Panc1 (cell line): ENCODE data around the gene DIABLO. TPM values are rescaled to one million over a fixed set of nuclear protein-coding genes. Genes with fewer than 3 reads are reported as not detected.
A peak's percentile ranks its signal among the peaks of the same experiment; 100 is the strongest.

ENCODE experiments used
- ATAC-seq: fragments of 200-7000 bp; cut with Tn5 transposase; 2 replicates; pipeline ENCODE4 v1.9.1; 2020; ENCODE audit warnings: mild to moderate bottlenecking, moderate library complexity
- BruUV-seq: library from RNA; stranded (reverse); fragments of 400-500 nt; replicated peaks from 2 replicates; lab custom pipeline; 2021; lab: Mats Ljungman, UMichigan
- CTCF ChIA-PET: fragments of 300-600 bp; sonication (Branson Sonifier 250); formaldehyde crosslinking; loops from one replicate; lab custom pipeline; 2022; ENCODE audit warnings: antibody characterized with exemption; lab: Charles Lee
- POLR2A ChIA-PET: fragments of 300-600 bp; sonication (Branson Sonifier 250); formaldehyde crosslinking; loops from one replicate; lab custom pipeline; 2022; ENCODE audit warnings: antibody characterized with exemption; lab: Charles Lee
- DNase-seq: peaks from one replicate; pipeline ENCODE4 v3.0.0-alpha.2; 2010; ENCODE audit warnings: low read depth, low spot score
- H3K27ac ChIP-seq: 2 replicates; pipeline ENCODE4 v1.5.1; 2011; ENCODE audit warnings: mild to moderate bottlenecking, low read length, inconsistent platforms
- H3K27me3 ChIP-seq: fragments of 200-500 bp; sonication (Bioruptor generic); 2 replicates; pipeline ENCODE4 v1.6.0; 2014; ENCODE audit warnings: low read length, inconsistent platforms; ENCODE audit not compliant: control insufficient read depth, insufficient read depth
- H3K36me3 ChIP-seq: fragments of 200-500 bp; sonication (Bioruptor generic); 2 replicates; pipeline ENCODE4 v1.5.1; 2014; ENCODE audit warnings: inconsistent platforms, mild to moderate bottlenecking, low read length, moderate library complexity; ENCODE audit not compliant: control insufficient read depth, insufficient read depth
- H3K4me1 ChIP-seq: 2 replicates; pipeline ENCODE4 v1.5.1; 2011; ENCODE audit warnings: inconsistent platforms, mild to moderate bottlenecking, low read length, moderate library complexity; ENCODE audit not compliant: control insufficient read depth, insufficient read depth
- H3K4me3 ChIP-seq, 2 experiments: 2 replicates each; pipeline ENCODE4 v1.5.1; 2011 to 2012; ENCODE audit warnings: low read depth in 2 of 2, low read length in 2 of 2, mild to moderate bottlenecking in 2 of 2, inconsistent platforms in 1 of 2, moderate library complexity in 1 of 2
- H3K9me3 ChIP-seq: fragments of 200-500 bp; sonication (Bioruptor generic); 2 replicates; pipeline ENCODE4 v1.5.1; 2014; ENCODE audit warnings: low read depth, mild to moderate bottlenecking, inconsistent platforms, low read length, moderate library complexity; ENCODE audit not compliant: control insufficient read depth, insufficient read depth
- CTCF ChIP-seq: fragments of 450-650 bp; IDR thresholded peaks from 2 replicates; pipeline ENCODE4 v1.5.1; 2017; ENCODE audit warnings: mild to moderate bottlenecking
- POLR2AphosphoS5 ChIP-seq: IDR thresholded peaks from 2 replicates; pipeline ENCODE4 v1.6.1; 2012; ENCODE audit warnings: mild to moderate bottlenecking, low read depth, low read length, moderate library complexity
- REST ChIP-seq, 2 experiments: IDR thresholded peaks; 2 replicates each; pipeline ENCODE4 v1.6.1; 2011 to 2012; ENCODE audit warnings: low read depth in 2 of 2, control low read depth in 1 of 2, low read length in 1 of 2, mild to moderate bottlenecking in 1 of 2, moderate library complexity in 1 of 2; ENCODE audit not compliant: insufficient read depth in 1 of 2
- SIN3A ChIP-seq: IDR thresholded peaks from 2 replicates; pipeline ENCODE4 v1.6.1; 2012; ENCODE audit warnings: low read depth, mild to moderate bottlenecking, low read length, moderate library complexity, borderline replicate concordance; ENCODE audit not compliant: insufficient read depth
- TCF7L2 ChIP-seq: IDR thresholded peaks from 2 replicates; pipeline ENCODE4 v1.6.1; 2011; ENCODE audit warnings: mild to moderate bottlenecking, low read depth, low read length, inconsistent platforms
- in situ Hi-C: cut with HindIII; loops from 2 replicates; pipeline ENCODE4 v1.10.0; 2016; ENCODE audit warnings: low sequenced_read_pairs, low pct_unique_long_range_greater_than_20kb
- intact Hi-C: fragments of 100-400 bp; cut with micrococcal nuclease; formaldehyde crosslinking; loops from one replicate; pipeline ENCODE4 v1.10.0; 2022; ENCODE audit not compliant: unreplicated experiment
- total RNA-seq: library from RNA; stranded (reverse); gene quantifications from one replicate; pipeline ENCODE4 v1.2.1, GENCODE V29; 2021; ENCODE audit not compliant: unreplicated experiment

DIABLO gene
- total RNA-seq, 1 experiment from 2014 or later: 71.5 TPM

- DNase-seq (peak; percentile 88), ATAC-seq (peak; percentile 96)
- TF ChIP-seq CTCF: no peak
- TF ChIP-seq SIN3A: peak; percentile 99
- no peak for TF ChIP-seq TCF7L2
- 0 out of 4 replicates have a peak, but pooled peaks of 1 of the 2 experiments have one; percentile 55 for TF ChIP-seq REST (IDR thresholded peaks at IDR 0.05; ENCODE audit: insufficient read depth in 1 of 2, low read depth in 2 of 2, low read length in 1 of 2)
- peak; percentile 89 for TF ChIP-seq POLR2AphosphoS5
- BruUV-seq: no TSS peak
- Histone ChIP-seq H3K36me3 (peaks cover 10% of the 10 kb centered on the region; the same call in 1 of the 2 replicates), H3K27ac (peak within 1 kb of the TSS; percentile 96), H3K4me3 (peak within 1 kb of the TSS; percentile 92 to 98), H3K9me3 (no peaks in the 10 kb centered on the region), H3K27me3 (no peaks in the 10 kb centered on the region), H3K4me1 (peaks cover 5% of the 10 kb centered on the region; the same call in 1 of the 2 replicates)
- intact Hi-C loops: no loop called here
- ChIA-PET POLR2A (interaction anchor here (0.6 to 0.9 kb wide), 5 partner anchors 12 to 644 kb away, joined by 3 to 13 read pairs (median 5); no protein-coding TSS in a partner anchor), CTCF (interaction anchor here (0.7 kb wide), 1 partner anchor 187 kb away, joined by 5 read pairs; no protein-coding TSS in a partner anchor)
- in situ Hi-C loops: no loop called here
Measured at GRCh38 chr12:122266230-122266901, 40.5 kb upstream of the DIABLO start, which contains the start of gene VPS33A. Gene VPS33A, minus strand, starts transcription at chr12:122266494. Its CDS starts 86 bp downstream, at chr12:122266408.

GRCh38 chr12:122265886-122266229 is 40.0 kb upstream of the DIABLO start:
- ATAC-seq (peak; percentile 70), DNase-seq (no peak)
- H3K9me3 ChIP-seq: no peaks in the 10 kb centered on the region
- POLR2A ChIA-PET: no interaction called here
- peaks cover 5% of the 10 kb centered on the region; the same call in 1 of the 2 replicates for H3K4me1 ChIP-seq
- TF ChIP-seq SIN3A: no peak
- no peak for TF ChIP-seq TCF7L2
- TF ChIP-seq POLR2AphosphoS5: no peak
- TF ChIP-seq CTCF: no peak
- no peak for TF ChIP-seq REST (IDR thresholded peaks at IDR 0.05; ENCODE audit: insufficient read depth in 1 of 2, low read depth in 2 of 2, low read length in 1 of 2)
- H3K27me3 ChIP-seq: no peaks in the 10 kb centered on the region
- peak overlapping the region; percentile 96 for H3K27ac ChIP-seq
- TSS peak; percentile 66 for BruUV-seq
- H3K4me3 ChIP-seq: peak overlapping the region; percentile 92 to 98
- CTCF ChIA-PET: no interaction called here
- intact Hi-C loops: no loop called here
- in situ Hi-C loops: no loop called here
- peaks cover 13% of the 10 kb centered on the region; the same call in 1 of the 2 replicates for H3K36me3 ChIP-seq
